A549 (cell line): ENCODE results near the gene TRAK2. TPM values are rescaled to one million over a fixed set of nuclear protein-coding genes. Genes with fewer than 3 reads are reported as not detected.
"Not testable (repeated sequence)": the region's sequence is repeated elsewhere in the genome, so short reads cannot be mapped to it uniquely, and the experiment has no call there.

Experiments
- ATAC-seq, 2 experiments: fragments of 200-7000 bp in 1 of 2; fragments of >200 bp in 1 of 2; cut with Nextera tagmentation in 1 of 2; cut with Tn5 transposase in 1 of 2; 3 replicates each; pipeline versions ENCODE4 v1.8.0 to v1.9.1; 2018 to 2020; ENCODE audit warnings: mild to moderate bottlenecking in 1 of 2, moderate library complexity in 1 of 2
- CTCF ChIA-PET: fragments of 300-600 bp; sonication (Branson Sonifier 250); formaldehyde crosslinking; extraction: SDS; loops from one replicate; lab custom pipeline; 2021; ENCODE audit warnings: antibody characterized with exemption, inconsistent platforms; lab: Yijun Ruan, JAX
- POLR2A ChIA-PET: fragments of 350-600 bp; formaldehyde crosslinking; extraction: SDS; loops from one replicate; lab custom pipeline; 2021; ENCODE audit warnings: antibody characterized with exemption, inconsistent platforms; lab: Yijun Ruan, JAX
- DNase-seq, 2 experiments: peaks; one replicate each; pipeline versions ENCODE4 v3.0.0 to v3.0.0-alpha.2; 2011 to 2016; ENCODE audit warnings: low read depth in 1 of 2, low spot score in 1 of 2
- FAIRE-seq: peaks from 2 replicates; lab custom pipeline; 2011; peaks lifted over from hg19 to GRCh38; lab: Jason Lieb, UNC
- H3K27ac ChIP-seq, 2 experiments: fragments of >200 bp; sonication (Bioruptor Twin); formaldehyde crosslinking; 3 replicates each; pipeline ENCODE4 v1.5.1; 2016 to 2017
- H3K4me1 ChIP-seq: fragments of >200 bp; sonication (Bioruptor Twin); formaldehyde crosslinking; 3 replicates; pipeline ENCODE4 v1.6.1; 2016
- H3K4me2 ChIP-seq: fragments of >200 bp; sonication (Bioruptor Twin); formaldehyde crosslinking; 3 replicates; pipeline ENCODE4 v1.6.1; 2016
- H3K4me3 ChIP-seq: fragments of >200 bp; sonication (Bioruptor Twin); formaldehyde crosslinking; 3 replicates; pipeline ENCODE4 v1.5.1; 2016
- H3K9me3 ChIP-seq: fragments of >200 bp; sonication (Bioruptor Twin); formaldehyde crosslinking; 3 replicates; pipeline ENCODE4 v1.6.1; 2016
- EHF ChIP-seq: fragments of 250-450 bp; sonication (Bioruptor Pico); IDR thresholded peaks from 2 replicates; pipeline ENCODE4 v1.5.0; 2020; ENCODE audit warnings: mild to moderate bottlenecking
- EHMT2 ChIP-seq: fragments of 200-600 bp; sonication (generic); IDR thresholded peaks from 2 replicates; pipeline ENCODE4 v1.6.1; 2016; ENCODE audit warnings: antibody characterized with exemption, low read depth, mild to moderate bottlenecking, moderate library complexity
- HOXB13 ChIP-seq: fragments of 250-450 bp; sonication (Bioruptor Pico); IDR thresholded peaks from 2 replicates; pipeline ENCODE4 v1.5.0; 2020; ENCODE audit warnings: low read depth, mild to moderate bottlenecking, moderate library complexity
- JUN ChIP-seq, 2 experiments: fragments of >200 bp; sonication (Bioruptor Twin); formaldehyde crosslinking; IDR thresholded peaks; 2 replicates in 1 of 2; 3 replicates in 1 of 2; pipeline ENCODE4 v1.6.1; 2016 to 2017
- KDM5A ChIP-seq: fragments of 200-600 bp; sonication (generic); IDR thresholded peaks from 2 replicates; pipeline ENCODE4 v1.6.1; 2016; ENCODE audit warnings: antibody characterized with exemption, mild to moderate bottlenecking
- MAFK ChIP-seq: fragments of 450-650 bp; IDR thresholded peaks from 2 replicates; pipeline ENCODE4 v1.6.1; 2014; ENCODE audit not compliant: partially characterized antibody
- MYC ChIP-seq: IDR thresholded peaks from 2 replicates; pipeline ENCODE4 v1.6.1; 2012; ENCODE audit warnings: mild to moderate bottlenecking, inconsistent platforms, low read length, improper control_type of control experiment, borderline replicate concordance
- NFE2L2 ChIP-seq: fragments of 150-350 bp; conservative IDR thresholded peaks from 2 replicates; pipeline ENCODE4 v1.6.1; 2014; ENCODE audit warnings: low read length
- NPAS2 ChIP-seq: fragments of 250-450 bp; sonication (Bioruptor Pico); IDR thresholded peaks from 2 replicates; pipeline ENCODE4 v1.8.0; 2022; ENCODE audit warnings: mild to moderate bottlenecking, moderate library complexity, borderline replicate concordance
- NR3C1 ChIP-seq: fragments of >200 bp; sonication (Bioruptor Twin); formaldehyde crosslinking; IDR thresholded peaks from 3 replicates; pipeline ENCODE4 v1.6.1; 2017
- POLR2AphosphoS2 ChIP-seq: conservative IDR thresholded peaks from 2 replicates; pipeline ENCODE4 v1.6.1; 2012; ENCODE audit warnings: low read length, improper control_type of control experiment, inconsistent platforms
- RAD21 ChIP-seq, 2 experiments: fragments of >200 bp in 1 of 2; sonication (Bioruptor Twin) in 1 of 2; formaldehyde crosslinking in 1 of 2; IDR thresholded peaks in 1 of 2; conservative IDR thresholded peaks in 1 of 2; 2 replicates in 1 of 2; 3 replicates in 1 of 2; pipeline ENCODE4 v1.6.1; 2012 to 2018; ENCODE audit warnings: inconsistent platforms in 1 of 2
- RCOR1 ChIP-seq: fragments of 150-350 bp; IDR thresholded peaks from 2 replicates; pipeline ENCODE4 v1.6.1; 2014; ENCODE audit warnings: antibody characterized with exemption, low read length, low read depth
- ZC3H11A ChIP-seq: fragments of 450-650 bp; IDR thresholded peaks from 2 replicates; pipeline ENCODE4 v1.6.1; 2014; ENCODE audit warnings: antibody characterized with exemption, mild to moderate bottlenecking
- ZFP36 ChIP-seq: fragments of 450-650 bp; IDR thresholded peaks from 2 replicates; pipeline ENCODE4 v1.6.1; 2014; ENCODE audit warnings: borderline replicate concordance; ENCODE audit not compliant: partially characterized antibody
- WGBS: methylation state at CpG from one replicate; pipeline ENCODE4 v1.1.6; 2017; ENCODE audit errors: missing lambda C conversion rate; 5-methylcytosine and 5-hydroxymethylcytosine counted together
- polyA plus RNA-seq, 4 experiments: library from polyadenylated mRNA; depleted of rRNA in 3 of 4; stranded (reverse); fragments of >200 nt; fragmentation: RNase III in 1 of 4; extraction: RNeasy Plus Mini Kit Qiagen cat#74134 plus additional on column Dnase treatment in 1 of 4; gene quantifications; 2 replicates in 3 of 4; 3 replicates in 1 of 4; pipeline ENCODE4 v1.2.3, GENCODE V29; 2011 to 2017
- TF ChIP-seq, protein P1 (sequence below): fragments of 250-450 bp; sonication (Bioruptor Pico); IDR thresholded peaks from 2 replicates; pipeline ENCODE4 v1.5.0; 2020; ENCODE audit warnings: low read depth, mild to moderate bottlenecking, moderate library complexity
- TF ChIP-seq, protein P2 (sequence below): IDR thresholded peaks from 2 replicates; pipeline ENCODE4 v1.6.1; 2012
- TF ChIP-seq, protein P3 (sequence below): fragments of >200 bp; sonication (Bioruptor Twin); formaldehyde crosslinking; IDR thresholded peaks from 3 replicates; pipeline ENCODE4 v1.6.1; 2016
- TF ChIP-seq, protein P4 (sequence below): fragments of 450-650 bp; IDR thresholded peaks from 2 replicates; pipeline ENCODE4 v1.6.1; 2014; ENCODE audit warnings: antibody characterized with exemption
- TF ChIP-seq, protein P5 (sequence below): IDR thresholded peaks from 2 replicates; pipeline ENCODE4 v1.6.1; 2012

TRAK2 gene
- polyA plus RNA-seq, 2 of the 4 experiments (the other 2 are of a cell fraction): 10.2 to 22.4 TPM

DNA sequence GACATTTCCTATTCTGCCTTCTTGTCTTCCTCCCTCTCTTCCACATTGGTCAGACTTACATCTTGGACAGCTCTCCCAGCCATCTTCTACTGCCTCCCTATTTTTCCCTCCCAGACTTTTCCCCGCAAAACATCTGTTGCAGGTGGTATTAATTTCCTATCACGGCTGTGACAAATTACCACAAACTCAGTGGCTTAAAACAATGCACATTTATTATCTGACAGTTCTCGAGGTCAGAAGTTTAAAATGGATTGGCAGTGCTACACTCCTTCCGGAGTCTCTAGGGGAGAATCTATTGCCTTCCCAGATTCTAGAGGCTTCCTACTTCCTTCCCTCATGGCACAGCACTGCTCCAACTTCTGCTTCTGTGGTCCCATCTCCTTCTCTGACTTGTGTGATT is 33.5 kb upstream of the TRAK2 start:
- DNase-seq (no peak), FAIRE-seq (no peak), ATAC-seq (no peak)
- Histone ChIP-seq H3K9me3 (no peaks in the 10 kb centered on the region), H3K4me1 (no peaks in the 10 kb centered on the region), H3K4me3 (no peak overlapping the region), H3K4me2 (no peak overlapping the region), H3K27ac (no peak overlapping the region)
- TF ChIP-seq EHF (CRISPR knock-in tag) (no peak), KDM5A (no peak), ZFP36 (no peak), RAD21 (conservative IDR thresholded peaks at IDR 0.05 in 1 of 2, IDR thresholded peaks at IDR 0.05 in 1 of 2) (no peak), NPAS2 (CRISPR knock-in tag) (no peak), POLR2AphosphoS2 (no peak), MYC (no peak), RCOR1 (no peak), NFE2L2 (no peak)
- TF ChIP-seq, protein P1, sequence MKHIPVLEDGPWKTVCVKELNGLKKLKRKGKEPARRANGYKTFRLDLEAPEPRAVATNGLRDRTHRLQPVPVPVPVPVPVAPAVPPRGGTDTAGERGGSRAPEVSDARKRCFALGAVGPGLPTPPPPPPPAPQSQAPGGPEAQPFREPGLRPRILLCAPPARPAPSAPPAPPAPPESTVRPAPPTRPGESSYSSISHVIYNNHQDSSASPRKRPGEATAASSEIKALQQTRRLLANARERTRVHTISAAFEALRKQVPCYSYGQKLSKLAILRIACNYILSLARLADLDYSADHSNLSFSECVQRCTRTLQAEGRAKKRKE (CRISPR knock-in tag): no peak
- TF ChIP-seq, protein P2, sequence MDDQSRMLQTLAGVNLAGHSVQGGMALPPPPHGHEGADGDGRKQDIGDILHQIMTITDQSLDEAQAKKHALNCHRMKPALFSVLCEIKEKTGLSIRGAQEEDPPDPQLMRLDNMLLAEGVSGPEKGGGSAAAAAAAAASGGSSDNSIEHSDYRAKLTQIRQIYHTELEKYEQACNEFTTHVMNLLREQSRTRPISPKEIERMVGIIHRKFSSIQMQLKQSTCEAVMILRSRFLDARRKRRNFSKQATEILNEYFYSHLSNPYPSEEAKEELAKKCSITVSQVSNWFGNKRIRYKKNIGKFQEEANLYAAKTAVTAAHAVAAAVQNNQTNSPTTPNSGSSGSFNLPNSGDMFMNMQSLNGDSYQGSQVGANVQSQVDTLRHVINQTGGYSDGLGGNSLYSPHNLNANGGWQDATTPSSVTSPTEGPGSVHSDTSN: no peak
- TF ChIP-seq, protein P3, sequence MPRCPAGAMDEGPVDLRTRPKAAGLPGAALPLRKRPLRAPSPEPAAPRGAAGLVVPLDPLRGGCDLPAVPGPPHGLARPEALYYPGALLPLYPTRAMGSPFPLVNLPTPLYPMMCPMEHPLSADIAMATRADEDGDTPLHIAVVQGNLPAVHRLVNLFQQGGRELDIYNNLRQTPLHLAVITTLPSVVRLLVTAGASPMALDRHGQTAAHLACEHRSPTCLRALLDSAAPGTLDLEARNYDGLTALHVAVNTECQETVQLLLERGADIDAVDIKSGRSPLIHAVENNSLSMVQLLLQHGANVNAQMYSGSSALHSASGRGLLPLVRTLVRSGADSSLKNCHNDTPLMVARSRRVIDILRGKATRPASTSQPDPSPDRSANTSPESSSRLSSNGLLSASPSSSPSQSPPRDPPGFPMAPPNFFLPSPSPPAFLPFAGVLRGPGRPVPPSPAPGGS: no peak
- ChIA-PET POLR2A (no interaction called here), CTCF (no interaction called here)
- 74% methylated on average over 4 of the region's 4 CpGs for WGBS

DNA sequence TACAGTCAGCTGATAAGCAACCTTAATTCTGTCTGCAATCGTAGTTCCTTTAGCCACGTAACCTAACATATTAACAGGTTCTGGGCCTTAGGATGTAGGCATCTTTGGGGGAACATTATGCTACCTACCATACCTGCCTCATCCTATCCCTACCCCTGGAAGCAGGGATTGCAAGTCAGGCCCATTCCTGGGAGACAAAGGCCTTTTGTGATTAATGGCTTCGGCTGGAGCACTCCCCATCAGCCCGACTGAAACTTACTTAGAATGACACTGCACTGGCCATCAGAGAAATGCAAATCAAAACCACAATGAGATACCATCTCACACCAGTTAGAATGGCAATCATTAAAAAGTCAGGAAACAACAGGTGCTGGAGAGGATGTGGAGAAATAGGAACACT is 32.5 kb upstream of the TRAK2 start:
- FAIRE-seq, ATAC-seq, DNase-seq, H3K27ac ChIP-seq, H3K4me1 ChIP-seq, CTCF ChIA-PET, H3K9me3 ChIP-seq, H3K4me2 ChIP-seq, H3K4me3 ChIP-seq, POLR2A ChIA-PET: not testable (repeated sequence)
- WGBS: 97% methylated on average over 4 of the region's 4 CpGs

DNA sequence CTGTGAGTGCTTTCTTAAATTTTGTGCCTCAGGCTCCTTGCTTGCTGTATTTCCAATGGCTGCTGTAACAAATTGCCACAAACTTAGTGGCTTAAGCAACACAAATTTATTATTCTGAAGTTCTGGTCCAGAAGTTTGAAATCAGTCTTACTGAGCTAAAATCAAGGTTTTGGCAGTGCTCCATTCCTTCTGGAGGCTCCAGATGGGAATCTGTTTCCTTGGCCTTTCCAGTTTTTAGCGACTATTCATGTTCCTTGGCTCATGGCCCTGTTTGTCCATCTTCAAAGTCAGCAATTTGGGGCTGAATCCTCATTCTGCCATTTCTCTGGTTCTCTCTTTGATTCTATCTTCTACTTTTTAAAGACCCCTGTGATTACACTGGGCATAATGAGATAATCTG is 32.1 kb upstream of the TRAK2 start:
- no peak overlapping the region for H3K4me2 ChIP-seq
- no peak for DNase-seq
- no peak for FAIRE-seq
- no peak for ATAC-seq
- H3K4me1 ChIP-seq: no peaks in the 10 kb centered on the region
- no peaks in the 10 kb centered on the region for H3K9me3 ChIP-seq
- ChIA-PET POLR2A (no interaction called here), CTCF (no interaction called here)
- TF ChIP-seq ZC3H11A (no peak), MAFK (no peak), EHMT2 (no peak), NFE2L2 (no peak), NR3C1 (no peak), HOXB13 (CRISPR knock-in tag) (no peak), ZFP36 (no peak), NPAS2 (CRISPR knock-in tag) (no peak), JUN (IDR thresholded peaks at IDR 0.05) (no peak)
- TF ChIP-seq, protein P4, sequence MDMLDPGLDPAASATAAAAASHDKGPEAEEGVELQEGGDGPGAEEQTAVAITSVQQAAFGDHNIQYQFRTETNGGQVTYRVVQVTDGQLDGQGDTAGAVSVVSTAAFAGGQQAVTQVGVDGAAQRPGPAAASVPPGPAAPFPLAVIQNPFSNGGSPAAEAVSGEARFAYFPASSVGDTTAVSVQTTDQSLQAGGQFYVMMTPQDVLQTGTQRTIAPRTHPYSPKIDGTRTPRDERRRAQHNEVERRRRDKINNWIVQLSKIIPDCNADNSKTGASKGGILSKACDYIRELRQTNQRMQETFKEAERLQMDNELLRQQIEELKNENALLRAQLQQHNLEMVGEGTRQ: no peak
- TF ChIP-seq, protein P5, sequence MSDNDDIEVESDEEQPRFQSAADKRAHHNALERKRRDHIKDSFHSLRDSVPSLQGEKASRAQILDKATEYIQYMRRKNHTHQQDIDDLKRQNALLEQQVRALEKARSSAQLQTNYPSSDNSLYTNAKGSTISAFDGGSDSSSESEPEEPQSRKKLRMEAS: no peak
- TF ChIP-seq, protein P3: no peak
- H3K4me3 ChIP-seq: no peak overlapping the region
- 78% methylated on average over 1 of the region's 1 CpG for WGBS
- H3K27ac ChIP-seq: no peak overlapping the region
